Loucy (cell line): ENCODE data around the gene KNL1.
"Not testable (repeated sequence)": the region's sequence is repeated elsewhere in the genome, so short reads cannot be mapped to it uniquely, and the experiment has no call there.

ENCODE experiments used
- H2AFZ ChIP-seq: fragments of 200-600 bp; sonication (generic); 2 replicates; pipeline ENCODE4 v1.6.0; 2016; ENCODE audit warnings: antibody characterized with exemption, mild to moderate bottlenecking, low read length, moderate library complexity
- H3F3A ChIP-seq: fragments of 200-600 bp; 2 replicates; pipeline ENCODE4 v1.6.0; 2016; ENCODE audit warnings: antibody characterized with exemption, low read depth, mild to moderate bottlenecking
- H3K27me3 ChIP-seq: fragments of 200-600 bp; sonication (generic); 2 replicates; pipeline ENCODE4 v1.6.1; 2014; ENCODE audit warnings: low read length, mild to moderate bottlenecking; ENCODE audit not compliant: insufficient read depth, poor library complexity, severe bottlenecking
- H3K36me3 ChIP-seq: fragments of 200-600 bp; sonication (generic); 2 replicates; pipeline ENCODE4 v1.6.1; 2016; ENCODE audit warnings: low read length; ENCODE audit not compliant: insufficient read depth
- H3K4me1 ChIP-seq: fragments of 200-600 bp; sonication (generic); 2 replicates; pipeline ENCODE4 v1.5.1; 2014; ENCODE audit warnings: low read length, mild to moderate bottlenecking; ENCODE audit not compliant: insufficient read depth, poor library complexity, severe bottlenecking
- H3K4me2 ChIP-seq: fragments of 200-600 bp; sonication (generic); 2 replicates; pipeline ENCODE4 v1.6.0; 2014; ENCODE audit warnings: antibody characterized with exemption, low read length, low read depth, mild to moderate bottlenecking; ENCODE audit not compliant: poor library complexity, severe bottlenecking
- H3K4me3 ChIP-seq: fragments of 200-600 bp; sonication (generic); 2 replicates; pipeline ENCODE4 v1.5.1; 2014; ENCODE audit warnings: low read length, mild to moderate bottlenecking, mixed read lengths; ENCODE audit not compliant: poor library complexity, severe bottlenecking
- H3K79me2 ChIP-seq: fragments of 200-600 bp; sonication (generic); 2 replicates; pipeline ENCODE4 v1.6.1; 2014; ENCODE audit warnings: low read length; ENCODE audit not compliant: insufficient read depth
- H3K9ac ChIP-seq: fragments of 200-600 bp; sonication (generic); 2 replicates; pipeline ENCODE4 v1.6.0; 2014; ENCODE audit warnings: mild to moderate bottlenecking, low read depth, low read length, moderate library complexity; ENCODE audit not compliant: poor library complexity, severe bottlenecking
- H3K9me2 ChIP-seq: fragments of 200-600 bp; sonication (generic); replicated peaks from 2 replicates; pipeline ENCODE4 v1.6.1; 2016; ENCODE audit warnings: low read depth, low read length, mixed read lengths
- H3K9me3 ChIP-seq: fragments of 200-600 bp; sonication (generic); 2 replicates; pipeline ENCODE4 v1.6.1; 2014; ENCODE audit warnings: mild to moderate bottlenecking, antibody characterized with exemption, low read length, low read depth; ENCODE audit not compliant: insufficient read depth
- H4K20me1 ChIP-seq: fragments of 200-600 bp; sonication (generic); 2 replicates; pipeline ENCODE4 v1.6.0; 2014; ENCODE audit warnings: antibody characterized with exemption, low read length, mild to moderate bottlenecking; ENCODE audit not compliant: insufficient read depth, poor library complexity, severe bottlenecking
- CTCF ChIP-seq: fragments of 200-600 bp; sonication (generic); conservative IDR thresholded peaks from 2 replicates; pipeline ENCODE4 v1.5.1; 2014; ENCODE audit warnings: mild to moderate bottlenecking, antibody characterized with exemption, low read length
- EZH2phosphoT487 ChIP-seq: fragments of 200-600 bp; IDR thresholded peaks from 2 replicates; pipeline ENCODE4 v1.6.1; 2018; ENCODE audit warnings: antibody characterized with exemption, mild to moderate bottlenecking, moderate library complexity, borderline replicate concordance

The KNL1 gene

GRCh38 chr15:40664909-40665308, 70.9 kb downstream of the KNL1 start:
- H3F3A ChIP-seq: no peaks in the 10 kb centered on the region
- no peaks in the 10 kb centered on the region for H3K9me3 ChIP-seq
- no peaks in the 10 kb centered on the region for H4K20me1 ChIP-seq
- H3K27me3 ChIP-seq: no peaks in the 10 kb centered on the region
- H3K79me2 ChIP-seq: no peaks in the 10 kb centered on the region
- H3K4me3 ChIP-seq: no peak overlapping the region
- TF ChIP-seq EZH2phosphoT487 (no peak), CTCF (no peak)
- no peaks in the 10 kb centered on the region for H3K4me1 ChIP-seq
- H2AFZ ChIP-seq: no peak overlapping the region
- no peaks in the 10 kb centered on the region for H3K9me2 ChIP-seq
- H3K9ac ChIP-seq: no peak overlapping the region
- H3K36me3 ChIP-seq: peaks cover 25% of the 10 kb centered on the region
- no peak overlapping the region for H3K4me2 ChIP-seq

- not testable (repeated sequence) for H3K27me3 ChIP-seq
Observed at GRCh38 chr15:40676290-40676689, 82.2 kb downstream of the KNL1 start.

GRCh38 chr15:40676906-40677305, 82.9 kb downstream of the KNL1 start:
- H3K4me2 ChIP-seq, H3F3A ChIP-seq, H3K4me3 ChIP-seq, H3K9ac ChIP-seq, H3K9me3 ChIP-seq, H3K27me3 ChIP-seq, H4K20me1 ChIP-seq, H2AFZ ChIP-seq, H3K4me1 ChIP-seq, H3K36me3 ChIP-seq, H3K79me2 ChIP-seq, H3K9me2 ChIP-seq: not testable (repeated sequence)

More at GRCh38 chr15:40676290-40676689, 82.2 kb downstream of the KNL1 start:
- not testable (repeated sequence) for H3K36me3 ChIP-seq, H3K9me2 ChIP-seq, H3K9me3 ChIP-seq, H3K4me3 ChIP-seq, H2AFZ ChIP-seq, H3K9ac ChIP-seq, H3F3A ChIP-seq, H3K4me2 ChIP-seq, H3K79me2 ChIP-seq, H3K4me1 ChIP-seq, H4K20me1 ChIP-seq

- H4K20me1 ChIP-seq: no peaks in the 10 kb centered on the region
- H3K9me3 ChIP-seq: no peaks in the 10 kb centered on the region
- no peak for TF ChIP-seq CTCF
- no peaks in the 10 kb centered on the region for H3K36me3 ChIP-seq
- H3K4me1 ChIP-seq: no peaks in the 10 kb centered on the region
- H3K79me2 ChIP-seq: no peaks in the 10 kb centered on the region
- no peaks in the 10 kb centered on the region for H3F3A ChIP-seq
- no peaks in the 10 kb centered on the region for H3K27me3 ChIP-seq
- H3K4me3 ChIP-seq: no peak overlapping the region
- H3K9me2 ChIP-seq: no peaks in the 10 kb centered on the region
- no peak overlapping the region for H2AFZ ChIP-seq
- no peak overlapping the region for H3K4me2 ChIP-seq
- no peak overlapping the region for H3K9ac ChIP-seq
Observed at GRCh38 chr15:40680151-40680550, 86.1 kb downstream of the KNL1 start.

DNA sequence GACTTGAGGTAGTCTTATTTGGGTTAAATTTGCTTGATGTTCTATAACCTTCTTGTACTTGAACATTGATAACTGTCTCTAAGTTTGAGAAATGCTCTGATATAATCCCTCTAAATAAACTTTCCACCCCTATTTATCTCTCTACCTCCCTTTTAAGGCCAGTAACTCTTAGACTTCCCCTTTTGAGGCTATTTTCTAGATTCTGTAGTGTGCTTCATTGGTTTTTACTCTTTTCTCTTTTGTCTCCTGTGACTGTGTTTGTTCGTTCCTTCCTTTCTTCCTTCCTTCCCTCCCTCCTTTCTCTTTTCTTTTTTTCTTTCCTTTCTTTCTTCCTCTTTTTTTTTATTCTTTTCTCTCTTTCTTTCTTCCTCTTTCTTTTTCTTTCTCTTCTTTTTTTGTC, 86.9 kb downstream of the KNL1 start:
- H3K4me2 ChIP-seq, H3F3A ChIP-seq, H3K4me3 ChIP-seq, H3K79me2 ChIP-seq, H3K36me3 ChIP-seq, H2AFZ ChIP-seq, H3K9me3 ChIP-seq, H3K27me3 ChIP-seq, H3K4me1 ChIP-seq, H3K9me2 ChIP-seq, H4K20me1 ChIP-seq, H3K9ac ChIP-seq: not testable (repeated sequence)
